Measurements from ENCODE around the gene KAZALD1. TPM values are rescaled to one million over a fixed set of nuclear protein-coding genes. Genes with fewer than 3 reads are reported as not detected.
A peak's percentile ranks its signal among the peaks of the same experiment; 100 is the strongest.

KAZALD1 gene
- total RNA-seq, 2 donors from 2014 or later, result not detected

DNA sequence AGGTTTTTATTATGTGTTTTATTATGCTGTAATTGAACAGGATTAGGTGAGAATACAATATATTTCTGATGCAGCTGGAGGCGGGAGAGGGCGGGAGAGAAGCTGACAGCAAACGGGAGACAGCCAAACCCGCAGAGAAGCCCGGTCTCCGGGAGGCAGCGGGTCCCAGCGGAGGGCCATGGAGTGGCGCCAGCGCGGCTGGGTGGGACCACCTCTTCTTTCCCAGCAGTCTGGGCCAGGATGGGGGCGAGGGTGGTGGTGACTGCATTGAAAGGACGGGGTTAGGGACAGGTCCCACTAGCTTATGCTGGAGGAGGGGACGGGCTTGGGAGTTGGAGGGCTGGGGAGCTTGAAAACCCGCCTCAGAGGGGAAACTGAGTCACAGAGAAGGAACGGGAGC is 14.5 kb upstream of the KAZALD1 start:
- no peaks in the 10 kb centered on the region for H3K9me3 ChIP-seq (ENCODE audit: control insufficient read depth, low read length, poor library complexity, severe bottlenecking)
- DNase-seq (no peak), ATAC-seq (no peak)
- peaks cover 46% of the 10 kb centered on the region for H3K27me3 Mint-ChIP-seq
- peaks cover 28% of the 10 kb centered on the region for H3K4me1 Mint-ChIP-seq
- no peak overlapping the region for H3K27ac Mint-ChIP-seq
- H3K4me3 Mint-ChIP-seq, result no peak overlapping the region
- H3K36me3 Mint-ChIP-seq (ENCODE audit: low read depth), result peaks cover 4% of the 10 kb centered on the region

DNA sequence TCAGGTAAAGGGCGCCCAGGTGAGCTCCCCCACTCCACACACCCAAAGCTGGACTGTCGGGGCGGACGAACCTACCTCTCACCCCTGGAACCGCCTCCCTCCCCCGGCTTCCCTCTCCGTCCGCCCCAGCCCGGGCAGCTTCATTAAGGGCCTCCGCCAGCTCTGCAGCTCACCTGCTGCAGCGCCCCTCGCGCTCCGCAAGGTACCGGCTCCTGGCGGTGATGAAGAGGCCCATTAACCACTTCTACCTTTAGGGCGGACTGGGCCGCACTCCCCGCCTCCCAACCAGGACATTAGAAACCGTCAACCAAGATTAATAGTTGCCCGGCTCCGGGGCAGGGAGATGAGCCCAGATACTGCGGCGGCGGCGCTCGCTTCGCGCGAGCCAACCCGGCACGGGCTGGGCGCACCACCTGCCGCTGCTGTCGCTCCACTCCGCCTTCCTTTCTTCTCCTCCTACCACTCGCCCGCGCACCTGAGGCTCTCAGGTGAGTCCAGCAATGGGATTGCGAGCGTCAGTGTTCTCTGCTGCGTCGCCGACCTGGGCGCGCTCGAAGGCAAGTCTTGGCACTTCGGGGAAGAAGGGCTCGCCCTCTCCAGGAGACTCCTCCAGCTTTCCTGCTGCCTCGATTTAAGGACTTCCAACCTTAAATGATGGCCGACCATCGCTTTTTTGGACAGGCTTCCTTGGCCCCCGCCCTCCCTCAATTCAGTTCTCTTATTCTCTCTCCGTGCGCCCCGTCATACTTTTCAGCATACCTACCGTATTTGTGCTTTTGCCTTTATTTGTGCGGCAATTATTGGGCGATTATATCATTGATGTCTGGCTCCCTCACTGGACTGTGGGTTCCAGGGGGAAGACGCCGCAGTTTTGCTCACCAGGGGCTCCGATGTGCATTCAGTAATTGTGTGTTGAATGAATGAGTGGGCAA is 13.6 kb upstream of the KAZALD1 start:
- Mint-ChIP-seq H3K4me3 (peak overlapping the region; percentile 9), H3K4me1 (peaks cover 19% of the 10 kb centered on the region), H3K27ac (no peak overlapping the region), H3K36me3 (ENCODE audit: low read depth) (peaks cover 4% of the 10 kb centered on the region), H3K27me3 (peaks cover 46% of the 10 kb centered on the region)
- no peak for ATAC-seq
- no peaks in the 10 kb centered on the region for H3K9me3 ChIP-seq (ENCODE audit: control insufficient read depth, low read length, poor library complexity, severe bottlenecking)
- no peak for DNase-seq

DNA sequence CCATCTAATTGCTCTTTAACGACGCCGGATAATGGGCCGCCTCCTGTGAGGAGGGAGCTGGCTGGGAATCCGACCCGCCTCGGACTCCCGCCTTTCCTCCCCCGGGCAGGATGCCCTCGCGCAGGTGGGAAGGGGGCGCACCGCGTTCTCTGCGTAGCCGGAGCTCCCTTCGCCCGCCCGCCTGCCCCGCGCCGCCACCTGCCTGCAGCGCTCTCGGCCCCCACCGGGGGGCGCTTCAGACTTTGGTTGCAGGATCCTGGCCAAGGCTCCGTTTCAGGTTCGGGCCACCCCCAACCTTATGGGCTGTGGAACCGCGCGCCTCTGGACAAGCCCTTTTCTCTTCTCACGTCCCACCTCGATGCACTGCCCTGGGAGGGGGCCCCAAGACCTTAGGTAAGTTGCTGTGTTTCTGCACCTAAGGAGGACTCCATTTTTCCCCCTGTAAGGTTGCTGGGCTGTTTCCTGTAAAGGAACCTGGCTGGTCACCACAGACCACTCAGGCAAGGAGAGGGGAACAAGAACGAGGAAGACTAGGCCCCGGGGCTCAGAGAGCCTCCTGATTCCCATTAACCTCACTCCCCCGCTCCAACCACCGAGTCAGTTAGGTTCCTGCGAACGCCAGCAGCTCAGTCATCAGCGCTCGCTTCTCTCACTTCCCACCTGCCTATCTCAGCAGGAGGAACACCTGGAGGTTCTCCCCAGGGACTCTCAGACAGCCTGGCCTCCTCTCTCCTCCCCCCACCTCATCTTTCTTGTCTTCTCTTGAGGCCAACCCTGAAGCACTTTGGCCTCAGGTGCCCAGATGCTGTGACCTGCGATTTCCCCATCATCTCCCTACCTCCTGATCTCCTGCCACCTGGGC is 11.3 kb upstream of the KAZALD1 start:
- H3K27ac Mint-ChIP-seq, result no peak overlapping the region
- peaks cover 4% of the 10 kb centered on the region for H3K36me3 Mint-ChIP-seq (ENCODE audit: low read depth)
- peaks cover 16% of the 10 kb centered on the region for H3K4me1 Mint-ChIP-seq
- peak; percentile 72 to 84 (median 75) for DNase-seq
- peak; percentile 92 for ATAC-seq
- no peaks in the 10 kb centered on the region for H3K9me3 ChIP-seq (ENCODE audit: control insufficient read depth, low read length, poor library complexity, severe bottlenecking)
- peaks cover 46% of the 10 kb centered on the region for H3K27me3 Mint-ChIP-seq
- no peak overlapping the region for H3K4me3 Mint-ChIP-seq

DNA sequence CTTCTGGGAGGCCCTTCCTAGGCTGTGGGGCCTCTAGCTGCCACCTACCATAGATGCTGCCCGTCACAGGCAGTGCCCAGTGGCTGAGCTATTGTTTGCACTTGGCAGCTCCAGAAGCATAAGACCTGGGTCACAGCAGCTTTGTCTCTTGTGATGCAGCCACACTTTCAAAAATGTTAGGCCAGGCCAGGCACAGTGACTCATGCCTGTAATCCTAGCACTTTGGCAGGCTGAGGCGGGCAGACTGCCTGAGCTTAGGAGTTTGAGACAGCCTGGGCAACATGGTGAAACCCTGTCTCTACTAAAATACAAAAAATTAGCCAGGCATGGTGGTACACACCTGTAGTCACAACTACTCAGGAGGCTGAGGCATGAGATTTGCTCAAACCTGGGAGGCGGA is 9.5 kb upstream of the KAZALD1 start:
- Mint-ChIP-seq H3K27ac (no peak overlapping the region), H3K27me3 (peaks cover 31% of the 10 kb centered on the region), H3K36me3 (ENCODE audit: low read depth) (peaks cover 4% of the 10 kb centered on the region), H3K4me1 (peaks cover 16% of the 10 kb centered on the region), H3K4me3 (no peak overlapping the region)
- DNase-seq, result no peak
- no peaks in the 10 kb centered on the region for H3K9me3 ChIP-seq (ENCODE audit: control insufficient read depth, low read length, poor library complexity, severe bottlenecking)
- ATAC-seq, result no peak

DNA sequence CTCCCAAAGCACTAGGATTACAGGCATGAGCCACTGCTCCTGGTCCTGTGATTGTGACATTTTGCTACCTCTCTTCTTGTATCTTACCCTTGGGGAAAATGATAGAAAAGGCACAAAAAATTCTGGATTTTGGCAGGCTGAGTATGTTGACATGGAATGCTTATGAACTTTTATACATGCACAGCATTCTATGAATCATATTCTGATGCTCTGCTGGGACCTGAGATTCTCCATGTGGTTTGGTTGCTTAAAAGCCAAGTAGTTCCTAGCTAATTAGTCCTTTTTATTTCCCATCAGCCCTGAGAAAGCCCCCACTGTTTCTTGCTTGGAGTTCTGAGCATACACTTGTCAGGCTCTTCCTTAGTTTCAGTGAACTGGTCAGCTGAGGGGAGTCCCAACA is 8.3 kb upstream of the KAZALD1 start:
- ATAC-seq, result no peak
- Mint-ChIP-seq H3K36me3 (ENCODE audit: low read depth) (peaks cover 4% of the 10 kb centered on the region), H3K4me1 (peaks cover 11% of the 10 kb centered on the region), H3K27ac (no peak overlapping the region), H3K27me3 (peaks cover 22% of the 10 kb centered on the region), H3K4me3 (no peak overlapping the region)
- DNase-seq, result no peak
- no peaks in the 10 kb centered on the region for H3K9me3 ChIP-seq (ENCODE audit: control insufficient read depth, low read length, poor library complexity, severe bottlenecking)

DNA sequence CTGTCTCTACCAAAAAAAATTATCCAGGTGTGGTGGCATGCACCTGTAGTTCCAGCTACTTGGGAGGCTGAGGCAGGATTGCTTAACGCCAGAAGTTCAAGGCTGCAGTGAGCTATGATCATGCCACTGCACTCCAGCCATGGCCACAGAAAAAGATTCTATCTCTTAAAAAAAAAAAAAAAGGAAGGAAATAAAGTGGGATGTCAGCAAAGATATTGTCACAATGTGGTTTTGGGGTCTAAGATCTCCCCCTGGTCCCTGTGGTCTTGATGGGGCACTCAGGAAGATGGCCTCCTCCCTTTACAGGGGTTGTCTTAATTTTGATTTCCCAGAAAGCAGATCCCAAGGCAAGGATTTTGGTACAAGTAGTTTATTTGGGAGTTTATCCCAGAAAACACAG is 7.4 kb upstream of the KAZALD1 start:
- Mint-ChIP-seq H3K4me3 (no peak overlapping the region), H3K27me3 (peaks cover 13% of the 10 kb centered on the region), H3K4me1 (peaks cover 7% of the 10 kb centered on the region), H3K36me3 (ENCODE audit: low read depth) (peaks cover 2% of the 10 kb centered on the region), H3K27ac (no peak overlapping the region)
- no peaks in the 10 kb centered on the region for H3K9me3 ChIP-seq (ENCODE audit: control insufficient read depth, low read length, poor library complexity, severe bottlenecking)
- no peak for DNase-seq
- ATAC-seq, result no peak

DNA sequence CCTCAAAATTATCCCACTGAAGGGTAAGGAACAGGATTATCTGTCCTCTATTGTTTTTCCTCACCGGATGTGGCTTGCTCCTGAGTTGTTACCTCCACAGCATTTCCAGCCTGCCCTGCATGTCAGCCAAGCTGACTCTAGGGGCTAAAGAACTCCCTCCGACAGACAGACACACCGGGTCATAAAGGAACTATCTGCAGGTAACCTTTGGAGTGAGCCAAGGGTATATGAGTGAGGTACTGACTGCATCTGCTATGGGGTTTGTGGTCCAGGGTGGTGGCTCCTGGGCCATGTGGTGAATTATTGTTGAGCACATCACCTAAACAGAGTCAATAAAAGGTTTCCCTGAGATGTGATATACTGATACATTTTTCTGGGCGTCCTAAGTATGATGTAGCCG is 6.9 kb upstream of the KAZALD1 start:
- peaks cover 9% of the 10 kb centered on the region for H3K27me3 Mint-ChIP-seq
- no peak for ATAC-seq
- H3K9me3 ChIP-seq (ENCODE audit: control insufficient read depth, low read length, poor library complexity, severe bottlenecking), result no peaks in the 10 kb centered on the region
- H3K4me3 Mint-ChIP-seq, result no peak overlapping the region
- H3K27ac Mint-ChIP-seq, result no peak overlapping the region
- H3K36me3 Mint-ChIP-seq (ENCODE audit: low read depth), result peaks cover 2% of the 10 kb centered on the region
- no peak for DNase-seq
- peaks cover 8% of the 10 kb centered on the region for H3K4me1 Mint-ChIP-seq

DNA sequence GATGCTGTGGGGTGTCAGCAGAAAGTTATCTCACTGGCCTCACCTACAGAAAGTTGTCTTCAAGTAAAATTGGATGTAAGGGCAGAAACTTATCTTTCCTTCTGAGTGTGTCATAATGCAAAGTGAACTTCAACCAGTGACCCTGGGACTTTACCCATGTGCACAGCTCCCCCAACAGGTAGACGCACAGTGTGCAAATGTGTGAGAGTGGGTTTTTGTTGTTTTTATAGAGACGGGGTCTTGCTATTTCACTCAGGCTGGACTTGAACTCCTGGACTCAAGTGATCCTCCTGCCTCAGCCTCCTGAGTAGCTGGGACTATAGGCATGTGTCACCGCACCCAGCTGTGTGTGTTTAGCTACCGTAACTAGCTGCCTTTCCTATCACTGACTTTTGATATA is 6.4 kb upstream of the KAZALD1 start:
- no peak overlapping the region for H3K27ac Mint-ChIP-seq

DNA sequence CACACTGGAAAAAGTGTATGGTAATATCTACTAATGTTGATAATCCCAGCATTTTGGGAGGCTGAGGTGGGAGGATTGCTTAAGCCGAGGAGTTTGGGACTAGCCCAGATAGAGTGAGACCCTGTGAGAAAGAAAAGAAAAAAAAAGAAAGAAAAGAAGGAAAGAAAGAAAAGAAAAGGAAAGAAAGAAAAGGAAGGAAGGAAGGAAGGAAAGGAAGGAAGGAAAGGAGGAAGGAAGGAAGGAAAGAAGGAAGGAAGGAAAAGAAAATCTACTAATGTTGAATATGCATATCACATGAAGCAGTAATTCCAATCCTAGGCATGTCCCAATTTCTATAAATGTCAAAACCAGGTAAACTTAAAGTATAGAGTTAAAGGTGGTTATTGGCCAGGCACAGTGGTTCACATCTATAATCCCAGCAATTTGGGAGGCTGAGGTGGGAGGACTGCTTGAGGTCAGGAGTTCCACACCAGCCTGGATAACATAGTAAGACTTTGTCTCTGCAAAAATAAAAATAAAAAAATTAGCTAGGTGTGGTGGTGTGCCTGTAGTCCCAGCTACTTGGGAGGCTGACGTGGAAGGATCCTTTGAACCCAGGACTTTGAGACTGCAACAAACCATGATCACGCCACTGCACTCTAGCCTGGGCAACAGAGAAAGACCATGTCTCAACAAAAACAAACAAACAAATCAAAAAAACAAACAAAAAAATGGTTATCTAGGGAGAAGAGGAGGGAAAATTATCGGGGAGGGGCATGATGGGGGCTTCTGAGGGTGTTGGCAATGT is 5.2 kb upstream of the KAZALD1 start:
- no peaks in the 10 kb centered on the region for H3K9me3 ChIP-seq (ENCODE audit: control insufficient read depth, low read length, poor library complexity, severe bottlenecking)
- Mint-ChIP-seq H3K36me3 (ENCODE audit: low read depth) (no peaks in the 10 kb centered on the region), H3K4me3 (no peak overlapping the region), H3K27me3 (no peaks in the 10 kb centered on the region), H3K27ac (no peak overlapping the region), H3K4me1 (peaks cover 11% of the 10 kb centered on the region)
- no peak for ATAC-seq
- no peak for DNase-seq

More for the DNA sequence above, 6.4 kb upstream of the KAZALD1 start:
- H3K9me3 ChIP-seq (ENCODE audit: control insufficient read depth, low read length, poor library complexity, severe bottlenecking), result no peaks in the 10 kb centered on the region
- Mint-ChIP-seq H3K4me1 (peaks cover 10% of the 10 kb centered on the region), H3K27me3 (peaks cover 8% of the 10 kb centered on the region), H3K36me3 (ENCODE audit: low read depth) (peaks cover 2% of the 10 kb centered on the region), H3K4me3 (no peak overlapping the region)
- DNase-seq (no peak), ATAC-seq (no peak)

DNA sequence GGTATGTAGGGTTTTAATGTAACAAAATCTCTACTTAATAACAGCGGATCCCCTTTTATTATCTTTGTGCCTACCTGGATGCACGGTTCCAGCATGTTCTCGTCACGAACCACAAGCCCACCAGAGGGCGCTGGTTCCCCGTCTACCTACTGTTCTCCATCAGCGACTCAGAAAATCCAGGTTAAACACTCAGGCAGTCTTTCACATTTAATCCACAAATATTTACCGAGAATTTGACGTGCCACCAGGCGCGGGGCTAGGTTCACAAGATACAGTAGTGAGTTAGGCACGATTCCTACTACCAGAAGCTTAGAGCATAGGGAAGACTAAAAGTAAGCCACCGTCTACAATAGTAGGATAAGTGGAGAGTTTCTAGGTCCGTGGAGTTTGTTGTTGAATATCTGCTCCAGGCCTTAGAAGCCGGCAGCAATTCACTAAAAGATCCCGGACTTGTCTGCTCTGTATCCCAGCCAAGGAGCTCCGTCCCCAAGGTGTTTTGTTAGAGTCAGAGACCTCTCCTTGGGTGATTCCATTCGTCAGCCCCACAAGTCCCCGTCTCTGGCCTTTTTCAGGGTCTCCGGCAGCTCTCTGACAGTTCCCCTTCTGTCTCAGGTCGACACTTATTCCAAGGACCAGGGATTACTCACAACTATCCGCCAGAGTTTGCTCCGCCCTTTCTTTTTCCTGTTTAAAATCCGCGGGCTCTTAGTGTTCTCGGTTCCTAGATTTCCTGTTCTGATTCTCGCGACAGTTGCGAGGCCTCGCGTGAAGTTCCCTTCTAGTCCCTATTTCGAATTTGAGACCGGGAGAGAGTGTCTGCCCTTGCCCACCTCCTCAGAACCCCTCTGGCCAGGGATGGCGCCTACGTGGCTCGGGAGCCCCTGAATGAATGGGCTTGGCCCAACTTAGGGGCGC is 1.5 kb upstream of the KAZALD1 start:
- Mint-ChIP-seq H3K4me1 (peaks cover 20% of the 10 kb centered on the region), H3K27me3 (peaks cover 19% of the 10 kb centered on the region), H3K27ac (peak overlapping the region; percentile 95), H3K4me3 (peak overlapping the region; percentile 96), H3K36me3 (ENCODE audit: low read depth) (no peaks in the 10 kb centered on the region)
- DNase-seq, result peak; percentile 73 to 83 (median 77)
- ATAC-seq, result peak; percentile 79
- no peaks in the 10 kb centered on the region for H3K9me3 ChIP-seq (ENCODE audit: control insufficient read depth, low read length, poor library complexity, severe bottlenecking)

DNA sequence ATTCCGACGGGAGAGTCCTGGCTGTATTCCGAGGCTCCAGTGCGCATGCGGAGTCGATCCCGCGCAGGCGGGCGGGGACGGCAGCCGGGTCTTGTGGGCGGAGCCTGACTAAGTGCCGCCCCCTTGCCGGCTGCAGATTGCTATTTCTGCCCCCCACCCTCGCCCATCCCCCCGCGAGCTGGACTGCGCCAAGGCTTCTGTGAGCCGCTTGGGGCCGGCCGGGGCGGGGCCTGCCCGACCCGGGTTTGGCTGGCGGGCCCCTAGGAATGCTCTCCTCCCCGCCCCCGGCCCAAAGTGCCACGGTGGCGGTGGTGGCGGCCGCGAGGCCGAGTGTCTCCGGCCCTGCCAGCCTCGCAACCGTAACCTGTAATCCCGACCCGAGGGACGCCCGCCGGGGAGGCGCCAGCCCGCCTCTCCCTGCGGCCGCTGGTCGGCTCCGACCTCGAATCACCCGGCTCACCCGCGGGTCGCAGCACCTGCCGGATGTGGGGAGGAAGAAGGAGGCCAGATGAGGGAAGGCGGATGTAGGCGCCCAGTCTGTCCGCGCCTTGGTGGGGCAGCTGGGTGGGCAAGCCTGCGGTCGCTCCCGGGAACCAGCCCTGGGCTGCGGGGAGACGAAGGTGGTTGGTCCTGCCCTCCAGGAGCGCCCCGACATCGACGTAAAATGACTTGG is 702 bp upstream of the KAZALD1 start:
- no peaks in the 10 kb centered on the region for H3K9me3 ChIP-seq (ENCODE audit: control insufficient read depth, low read length, poor library complexity, severe bottlenecking)
- ATAC-seq, result peak; percentile 78
- peak; percentile 84 to 89 (median 85) for DNase-seq
- H3K4me3 Mint-ChIP-seq, result peak overlapping the region; percentile 96
- peak overlapping the region; percentile 95 for H3K27ac Mint-ChIP-seq
- no peaks in the 10 kb centered on the region for H3K36me3 Mint-ChIP-seq (ENCODE audit: low read depth)
- H3K4me1 Mint-ChIP-seq, result peaks cover 23% of the 10 kb centered on the region
- H3K27me3 Mint-ChIP-seq, result peaks cover 26% of the 10 kb centered on the region
